ENCODE results near the gene DPP3. TPM values are rescaled to one million over a fixed set of nuclear protein-coding genes. Genes with fewer than 3 reads are reported as not detected.

The DPP3 gene, protein sequence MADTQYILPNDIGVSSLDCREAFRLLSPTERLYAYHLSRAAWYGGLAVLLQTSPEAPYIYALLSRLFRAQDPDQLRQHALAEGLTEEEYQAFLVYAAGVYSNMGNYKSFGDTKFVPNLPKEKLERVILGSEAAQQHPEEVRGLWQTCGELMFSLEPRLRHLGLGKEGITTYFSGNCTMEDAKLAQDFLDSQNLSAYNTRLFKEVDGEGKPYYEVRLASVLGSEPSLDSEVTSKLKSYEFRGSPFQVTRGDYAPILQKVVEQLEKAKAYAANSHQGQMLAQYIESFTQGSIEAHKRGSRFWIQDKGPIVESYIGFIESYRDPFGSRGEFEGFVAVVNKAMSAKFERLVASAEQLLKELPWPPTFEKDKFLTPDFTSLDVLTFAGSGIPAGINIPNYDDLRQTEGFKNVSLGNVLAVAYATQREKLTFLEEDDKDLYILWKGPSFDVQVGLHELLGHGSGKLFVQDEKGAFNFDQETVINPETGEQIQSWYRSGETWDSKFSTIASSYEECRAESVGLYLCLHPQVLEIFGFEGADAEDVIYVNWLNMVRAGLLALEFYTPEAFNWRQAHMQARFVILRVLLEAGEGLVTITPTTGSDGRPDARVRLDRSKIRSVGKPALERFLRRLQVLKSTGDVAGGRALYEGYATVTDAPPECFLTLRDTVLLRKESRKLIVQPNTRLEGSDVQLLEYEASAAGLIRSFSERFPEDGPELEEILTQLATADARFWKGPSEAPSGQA
- total RNA-seq = 38.9 and 43.0 TPM in 2 replicates

GRCh38 chr11:66480117-66480938 lies at the start of gene DPP3:
Gene DPP3 (plus strand): TSS chr11:66480434. CDS start chr11:66482201, 1,767 bp downstream.

GRCh38 chr11:66438504-66439466 lies 41.4 kb upstream of the DPP3 start, which contains the start of gene MRPL11:
Gene MRPL11 (minus strand): TSS chr11:66438848. CDS start chr11:66438754, 94 bp downstream.

GRCh38 chr11:66466225-66467033 lies 13.8 kb upstream of the DPP3 start, which contains the start of gene PELI3:
Gene PELI3 (plus strand): TSS chr11:66466905. CDS start chr11:66468129, 1,224 bp downstream.

GRCh38 chr11:66510271-66510989 lies 30.2 kb downstream of the DPP3 start, which contains the start of gene BBS1:
Gene BBS1 (plus strand): TSS chr11:66510635. CDS start chr11:66510660, 25 bp downstream.

GRCh38 chr11:66545701-66546367 lies 65.6 kb downstream of the DPP3 start, which contains the start of gene ZDHHC24:
Gene ZDHHC24 (minus strand): TSS chr11:66546048. CDS start chr11:66546003, 45 bp downstream.

DNA sequence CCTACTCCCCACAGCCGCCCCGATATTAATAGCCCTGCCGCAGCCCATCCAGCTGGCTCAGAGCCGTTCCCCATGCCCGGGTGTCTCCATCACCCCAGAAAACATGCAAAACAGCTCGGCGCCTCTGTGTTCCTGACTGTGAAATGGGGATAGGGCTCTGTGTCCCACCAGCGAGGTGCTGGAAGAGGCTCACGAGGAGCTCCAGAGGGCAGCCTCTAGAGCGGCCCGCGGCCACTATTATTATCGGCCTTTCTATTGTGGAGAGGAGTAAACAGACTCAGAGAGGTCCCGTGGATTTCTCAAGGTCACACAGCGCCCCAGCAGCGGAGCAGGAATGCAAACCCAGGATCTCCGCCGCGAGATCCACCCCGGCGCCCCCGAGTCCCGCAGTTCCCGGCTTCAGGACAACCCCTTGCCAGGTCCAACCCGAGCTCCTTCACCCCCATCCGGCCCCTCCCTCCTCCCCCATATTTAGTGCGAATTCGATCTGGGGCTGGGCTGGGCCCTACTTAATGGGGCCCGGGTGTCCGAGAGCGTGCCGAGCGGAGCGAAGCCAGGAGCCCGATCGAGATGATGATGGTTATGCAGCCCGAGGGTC lies 66.2 kb downstream of the DPP3 start, which contains the start of gene ACTN3:
ACTN3 (plus strand) TSS at position 536 of the 598 bp plus-strand sequence; CDS start at position 571, 35 bp downstream.

Small RNAs within 50 kb of the gene (small RNA-seq; reads per million reads assigned to genes)
- gene RF00416 = not detected

Other genes with a start within 250 kb of the DPP3 start
- 19.9 and 22.6 TPM in 2 replicates for gene KLC2, start 222.7 kb upstream of the DPP3 start, total RNA-seq
- 98.2 and 118 TPM in 2 replicates for gene RAB1B, start 211.8 kb upstream of the DPP3 start, total RNA-seq
- 0.16 TPM in 1 of 2 replicates, not detected in the other for gene CNIH2, start 202.3 kb upstream of the DPP3 start, total RNA-seq
- gene YIF1A, start 191.3 kb upstream of the DPP3 start, total RNA-seq = 148 and 155 TPM in 2 replicates
- gene TMEM151A, start 188.5 kb upstream of the DPP3 start, total RNA-seq = 0.16 and 0.24 TPM in 2 replicates
- 172 and 174 TPM in 2 replicates for gene CD248, start 163.4 kb upstream of the DPP3 start, total RNA-seq
- gene RIN1, start 144.0 kb upstream of the DPP3 start, total RNA-seq = 32.3 and 32.9 TPM in 2 replicates
- gene BRMS1, start 135.3 kb upstream of the DPP3 start, total RNA-seq = 35.4 and 40.2 TPM in 2 replicates
- 28.3 and 29.0 TPM in 2 replicates for gene B4GAT1, start 132.8 kb upstream of the DPP3 start, total RNA-seq
- gene SLC29A2, start 108.7 kb upstream of the DPP3 start, total RNA-seq = 0.24 and 0.81 TPM in 2 replicates
- under 0.01 TPM in 1 of 2 replicates, not detected in the other for gene NPAS4, start 59.4 kb upstream of the DPP3 start, total RNA-seq
- 19.0 and 24.8 TPM in 2 replicates for gene MRPL11, start 41.6 kb upstream of the DPP3 start, total RNA-seq
- 21.5 and 23.9 TPM in 2 replicates for gene PELI3, start 13.5 kb upstream of the DPP3 start, total RNA-seq
- gene BBS1, start 30.2 kb downstream of the DPP3 start, total RNA-seq = 30.4 and 43.0 TPM in 2 replicates
- gene ZDHHC24, start 65.6 kb downstream of the DPP3 start, total RNA-seq = 8.8 and 10.9 TPM in 2 replicates
- gene ACTN3, start 66.5 kb downstream of the DPP3 start, total RNA-seq = 0.16 TPM in 1 of 2 replicates, not detected in the other
- 37.2 and 39.9 TPM in 2 replicates for gene CTSF, start 88.2 kb downstream of the DPP3 start, total RNA-seq
- gene CCDC87, start 112.6 kb downstream of the DPP3 start, total RNA-seq = 0.49 and 0.85 TPM in 2 replicates
- gene CCS, start 112.8 kb downstream of the DPP3 start, total RNA-seq = 25.7 and 31.0 TPM in 2 replicates
- 27.9 and 35.2 TPM in 2 replicates for gene RBM14, start 136.2 kb downstream of the DPP3 start, total RNA-seq
- gene RBM4, start 158.3 kb downstream of the DPP3 start, total RNA-seq = 83.4 and 88.4 TPM in 2 replicates
- gene RBM4B, start 197.5 kb downstream of the DPP3 start, total RNA-seq = 22.1 and 23.8 TPM in 2 replicates
- 0.24 and 0.81 TPM in 2 replicates for gene SPTBN2, start 248.8 kb downstream of the DPP3 start, total RNA-seq